GM21390 (cell line): ENCODE results near the gene TCEANC2.
"Not testable (repeated sequence)": the region's sequence is repeated elsewhere in the genome, so short reads cannot be mapped to it uniquely, and the experiment has no call there.

ENCODE experiments used
- ATAC-seq: cut with Tn5 transposase; IDR thresholded peaks from one replicate; pipeline ENCODE4 v1.9.1; 2021; ENCODE audit not compliant: unreplicated experiment

TCEANC2 gene

DNA sequence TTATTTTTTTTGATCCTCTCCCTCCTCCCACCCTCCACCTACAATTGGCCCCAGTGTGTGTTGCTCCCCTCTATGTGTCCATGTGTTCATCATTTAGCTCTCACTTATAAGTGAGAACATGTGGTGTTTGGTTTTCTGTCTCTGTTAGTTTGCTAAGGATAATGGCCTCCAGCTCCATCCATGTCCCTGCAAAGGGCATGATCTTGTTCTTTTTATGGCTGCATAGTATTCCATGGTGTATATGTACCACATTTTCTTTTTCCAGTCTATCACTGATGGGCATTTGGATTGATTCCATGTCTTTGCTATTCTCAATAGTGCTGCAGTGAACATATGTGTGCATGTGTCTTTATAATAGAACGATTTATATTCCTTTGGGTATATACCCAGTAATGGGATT lies 28.6 kb upstream of the TCEANC2 start:
- ATAC-seq: not testable (repeated sequence)

DNA sequence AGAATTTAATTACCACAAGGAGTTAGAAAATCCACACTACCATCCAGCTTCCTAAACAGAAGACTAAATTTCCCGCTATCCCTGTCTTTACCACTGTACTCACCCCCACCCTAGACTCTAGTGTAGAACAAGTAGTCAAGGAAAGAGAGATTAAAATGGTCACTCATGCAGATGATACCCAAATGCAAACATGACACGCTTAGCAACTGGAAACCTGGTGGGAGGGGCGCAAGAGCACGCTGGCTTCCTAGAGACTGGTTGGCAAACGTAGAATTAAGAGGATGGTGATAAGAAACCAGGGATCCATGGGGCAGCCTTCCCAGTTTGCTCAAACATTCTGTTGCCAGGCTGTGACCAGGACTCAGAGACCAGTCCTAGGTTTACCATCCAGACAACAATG lies 25.6 kb upstream of the TCEANC2 start:
- ATAC-seq: no peak

- ATAC-seq: no peak
Observed at GRCh38 chr1:54028306-54029251, 24.8 kb upstream of the TCEANC2 start.

DNA sequence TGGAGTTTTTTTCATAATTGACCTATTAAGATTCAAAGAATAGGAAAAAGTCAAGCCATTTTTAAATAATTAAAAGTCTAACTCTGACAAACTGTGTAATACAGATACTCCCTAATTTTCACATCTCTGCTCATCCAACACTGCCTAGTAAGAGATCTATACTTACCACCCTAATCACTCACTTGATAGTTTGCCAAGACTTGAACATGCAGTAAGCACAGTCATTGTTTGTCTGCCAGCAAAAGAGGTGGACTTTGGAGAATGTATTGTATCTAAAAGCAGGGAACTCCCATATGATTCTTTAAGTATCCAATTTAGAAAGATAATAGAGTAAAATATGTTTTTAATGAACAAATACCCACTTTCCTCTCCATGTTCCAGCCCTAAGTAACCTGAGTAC lies 15.9 kb upstream of the TCEANC2 start:
- no peak for ATAC-seq

DNA sequence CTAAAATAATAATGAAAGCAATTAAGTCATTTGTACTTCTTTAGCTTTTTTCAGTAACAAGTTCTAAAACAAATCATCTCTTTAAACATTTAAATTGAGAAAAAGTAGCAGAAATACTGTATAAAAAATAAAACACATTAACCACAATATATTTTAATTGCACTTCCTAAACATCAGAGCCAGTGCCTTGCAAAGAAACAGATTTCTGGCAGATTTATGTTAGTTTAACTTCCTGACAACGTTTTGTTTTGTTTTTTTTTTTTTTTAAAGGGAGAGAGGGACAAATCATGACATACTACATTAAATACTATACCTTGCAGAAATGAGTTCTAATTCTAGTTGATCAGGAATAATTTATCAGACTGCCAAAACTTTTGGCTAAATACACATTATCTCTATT lies 11.6 kb upstream of the TCEANC2 start:
- no peak for ATAC-seq

GRCh38 chr1:54045496-54045895 lies 7.9 kb upstream of the TCEANC2 start:
- ATAC-seq: no peak

DNA sequence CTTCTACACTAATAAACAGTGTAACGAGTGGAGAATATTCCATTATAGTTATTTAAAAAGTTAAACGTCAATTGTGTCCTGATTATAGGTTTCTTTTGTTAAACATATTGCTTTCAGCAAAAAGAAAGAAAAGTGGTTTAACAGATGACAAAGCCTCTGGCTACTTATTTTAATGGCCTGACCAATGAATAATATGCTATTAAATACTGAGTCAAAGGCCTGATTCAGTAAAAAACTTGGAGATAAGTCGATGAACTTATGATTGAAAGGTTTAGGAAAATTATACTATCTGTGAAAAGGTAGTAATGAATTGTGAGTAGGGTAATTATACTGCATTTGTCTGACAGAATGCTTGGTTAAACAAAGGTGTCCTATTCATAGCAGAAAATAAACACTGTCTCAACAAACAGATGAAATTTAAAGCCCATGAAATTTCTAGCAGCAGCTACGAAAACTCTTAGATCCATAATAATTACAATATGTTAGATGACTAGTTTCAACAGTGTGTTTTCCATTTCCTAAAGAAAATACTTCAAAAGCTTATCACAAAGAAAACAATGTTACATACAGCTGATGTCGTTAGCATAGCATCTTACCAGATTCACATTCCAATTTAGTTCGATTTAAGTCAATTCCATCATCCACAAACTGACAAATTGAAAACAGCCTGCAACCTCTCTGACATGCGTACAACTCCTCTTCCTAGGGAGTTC lies 6.6 kb upstream of the TCEANC2 start:
- no peak for ATAC-seq

DNA sequence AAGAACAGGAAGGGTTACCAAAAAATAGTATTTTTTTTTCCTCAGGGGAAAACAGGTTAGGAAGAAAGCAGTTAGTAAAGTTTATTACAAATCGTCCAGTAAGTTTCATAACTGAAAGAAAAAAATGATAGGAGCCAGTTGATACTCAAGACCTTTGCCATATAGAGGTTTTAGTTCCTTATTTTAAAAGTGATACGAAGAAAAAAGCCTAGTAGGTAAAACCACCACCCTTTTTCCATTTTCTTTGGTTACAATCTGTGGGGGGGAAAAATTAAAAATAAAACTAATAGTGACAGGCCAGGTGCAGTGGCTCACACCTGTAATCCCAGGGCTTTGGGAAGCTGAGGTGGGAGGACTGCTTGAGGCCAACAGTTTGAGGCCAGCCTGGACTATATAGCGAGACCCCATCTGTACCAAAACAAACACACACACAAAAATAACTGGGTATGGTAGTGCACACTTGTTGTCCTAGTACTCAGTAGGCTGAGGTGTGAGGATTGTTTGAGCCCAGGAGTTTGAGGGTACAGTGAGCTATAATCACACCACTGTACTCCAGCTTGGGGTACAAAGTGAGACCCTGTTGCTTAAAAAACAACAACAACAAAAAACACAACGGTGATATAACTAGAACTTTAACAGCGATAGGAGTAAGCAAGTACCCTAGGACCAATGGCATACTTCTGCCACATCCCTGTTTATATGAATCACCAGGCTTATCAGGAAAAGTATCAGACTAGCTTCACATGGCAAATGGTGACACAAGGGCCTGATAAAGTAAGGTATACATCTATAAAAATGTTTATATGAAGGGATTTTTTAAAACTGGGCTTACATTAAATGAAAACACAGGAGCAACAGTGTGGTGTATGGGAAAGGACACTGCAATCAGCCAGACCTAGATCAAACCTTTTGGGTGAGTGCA lies 5.8 kb upstream of the TCEANC2 start:
- peak; percentile 54 for ATAC-seq

GRCh38 chr1:54050435-54050834 lies 3.0 kb upstream of the TCEANC2 start:
- ATAC-seq: not testable (repeated sequence)

DNA sequence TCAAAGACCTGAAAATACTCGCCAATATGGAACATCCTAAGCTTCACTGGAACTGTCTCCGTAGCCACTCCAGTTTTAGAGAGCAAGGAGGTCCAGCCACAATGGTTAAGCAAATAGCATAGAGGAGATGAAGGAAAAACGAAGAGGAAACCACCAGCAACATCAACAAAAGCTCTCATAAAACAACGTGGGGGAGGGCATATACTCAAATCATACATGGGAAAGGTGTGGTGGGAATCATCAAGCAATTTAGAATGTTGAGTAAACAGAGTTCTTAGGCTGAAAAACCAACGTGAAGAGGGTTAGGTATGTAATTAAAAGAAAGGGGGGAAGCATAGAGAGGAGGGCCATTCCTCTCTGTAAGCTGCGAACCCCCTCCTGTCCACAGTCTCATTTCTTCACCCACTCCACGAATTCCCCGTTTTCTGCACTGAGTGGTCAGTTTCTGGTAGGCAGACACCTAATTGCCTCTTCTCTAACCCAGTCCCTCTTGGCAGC lies 1.4 kb upstream of the TCEANC2 start:
- ATAC-seq: no peak

DNA sequence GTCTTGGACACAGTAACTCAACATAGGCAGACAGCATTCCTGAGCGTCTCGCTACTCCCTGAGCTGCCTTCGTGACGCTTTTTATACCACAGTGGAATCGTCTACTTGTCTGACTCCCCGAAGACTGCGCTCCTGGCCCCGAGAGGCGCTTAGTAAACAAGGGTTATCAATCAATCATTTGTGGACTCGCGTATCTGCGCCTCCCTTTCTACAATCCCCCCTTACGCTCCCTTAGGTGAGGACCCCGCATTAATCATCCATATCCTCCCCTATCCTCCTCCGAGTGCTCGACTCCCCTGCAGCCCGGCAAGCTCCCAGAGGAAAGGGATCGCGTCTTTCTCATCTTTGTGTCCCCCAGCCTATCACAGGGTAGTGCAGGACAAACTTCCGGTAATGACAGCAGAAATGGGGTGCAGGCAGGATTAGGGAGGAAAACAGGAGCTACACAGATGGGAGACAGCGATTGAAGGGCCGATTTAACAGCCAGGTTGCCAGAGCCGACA lies 926 bp upstream of the TCEANC2 start:
- ATAC-seq: no peak

DNA sequence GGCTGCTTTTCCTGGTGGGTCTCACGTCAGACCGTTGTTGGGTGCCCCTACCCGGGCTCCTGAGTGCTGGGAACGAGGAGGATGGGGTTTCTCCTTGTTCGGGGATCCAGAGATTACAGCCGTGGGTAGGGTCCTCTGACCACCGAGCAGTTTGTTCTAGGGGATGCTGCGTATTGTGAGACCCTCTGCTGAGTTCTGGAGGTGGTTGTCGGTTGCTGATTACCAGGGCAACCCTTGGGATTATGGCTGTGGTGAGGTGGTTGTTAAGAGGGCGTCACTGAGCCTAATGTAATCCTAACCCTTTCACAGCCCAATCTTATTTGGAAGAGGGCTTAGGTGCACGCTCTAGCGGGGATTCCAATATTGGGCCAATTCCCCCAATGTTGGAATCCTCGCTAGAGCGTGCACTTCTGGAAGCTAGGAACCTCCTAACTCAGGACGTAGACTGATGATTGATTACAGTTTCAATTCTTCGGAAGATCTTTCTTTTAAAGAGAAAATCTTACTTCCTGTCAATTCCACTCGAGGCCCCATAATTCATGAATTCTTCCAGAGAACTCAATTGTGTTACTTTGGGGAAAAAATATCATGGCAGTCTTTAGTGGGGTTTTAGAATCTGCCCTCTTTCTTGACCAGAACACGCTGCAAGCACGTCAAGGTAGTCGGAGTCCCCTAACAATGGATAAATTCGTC lies 483 bp downstream of the TCEANC2 start:
- ATAC-seq: no peak

DNA sequence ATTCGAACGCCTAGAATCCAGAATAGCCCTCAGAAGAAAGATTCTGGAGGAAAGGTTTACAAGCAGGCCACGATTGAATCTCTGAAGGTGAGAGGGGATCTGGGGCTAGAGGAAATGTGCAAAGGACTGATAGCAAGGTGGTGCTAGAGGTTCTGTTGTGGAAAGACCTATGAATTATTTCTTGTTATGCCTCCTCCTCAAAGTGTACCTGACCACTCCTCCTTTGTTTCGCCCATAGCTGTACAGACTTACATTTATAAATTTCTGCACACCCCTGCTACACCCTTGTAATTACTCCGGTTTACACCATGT lies 986 bp downstream of the TCEANC2 start:
- ATAC-seq: no peak

- no peak for ATAC-seq
Observed at GRCh38 chr1:54064299-54064698, 10.9 kb downstream of the TCEANC2 start.

DNA sequence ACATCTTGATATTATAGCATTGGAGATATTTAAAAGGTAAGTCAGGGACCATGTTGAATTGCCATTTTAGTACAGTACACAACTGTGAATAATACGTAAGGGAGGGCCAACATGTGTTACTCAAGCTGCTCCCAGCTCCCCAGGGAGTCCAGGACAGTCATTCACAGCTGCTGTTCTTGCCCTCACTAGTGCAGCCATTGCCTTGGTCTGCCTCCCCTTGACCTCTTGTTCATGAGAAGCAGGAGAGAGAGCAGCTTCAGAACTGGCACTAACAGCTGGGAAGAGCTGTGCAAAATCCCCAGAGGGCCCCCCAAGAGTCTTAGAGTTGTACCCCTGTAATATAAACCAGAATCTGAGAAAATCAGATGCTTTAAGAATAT lies 16.4 kb downstream of the TCEANC2 start:
- ATAC-seq: peak; percentile 21

DNA sequence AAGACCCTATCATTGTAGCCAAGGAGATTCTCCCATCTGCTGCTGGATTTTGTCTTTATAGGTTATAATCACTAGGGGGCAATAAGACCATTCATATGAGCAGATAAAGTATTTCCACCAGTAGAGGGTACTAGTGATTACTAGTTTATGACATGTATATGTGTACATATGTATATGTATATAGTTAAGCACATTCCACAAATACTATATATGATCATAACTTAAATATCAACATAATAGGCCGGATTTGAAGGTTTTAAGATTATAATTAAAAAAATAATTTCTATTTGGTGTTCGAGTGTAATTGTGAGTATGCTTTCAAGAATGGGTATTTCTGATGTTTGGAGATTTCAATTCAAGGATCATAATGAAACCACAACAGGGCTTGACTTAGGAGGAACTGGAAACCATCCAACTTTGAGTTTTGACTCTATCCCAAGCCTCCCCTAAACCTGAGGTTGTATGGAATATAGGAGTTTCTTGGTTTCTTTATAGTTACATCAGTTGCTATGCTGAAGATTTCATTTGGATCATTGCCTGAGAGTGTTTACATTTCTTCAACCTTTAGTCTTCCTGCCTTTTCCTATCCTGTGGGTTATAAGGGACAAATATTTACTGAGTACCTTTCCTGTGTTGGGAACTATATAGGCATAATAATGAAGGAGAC lies 16.9 kb downstream of the TCEANC2 start:
- ATAC-seq: peak; percentile 72

DNA sequence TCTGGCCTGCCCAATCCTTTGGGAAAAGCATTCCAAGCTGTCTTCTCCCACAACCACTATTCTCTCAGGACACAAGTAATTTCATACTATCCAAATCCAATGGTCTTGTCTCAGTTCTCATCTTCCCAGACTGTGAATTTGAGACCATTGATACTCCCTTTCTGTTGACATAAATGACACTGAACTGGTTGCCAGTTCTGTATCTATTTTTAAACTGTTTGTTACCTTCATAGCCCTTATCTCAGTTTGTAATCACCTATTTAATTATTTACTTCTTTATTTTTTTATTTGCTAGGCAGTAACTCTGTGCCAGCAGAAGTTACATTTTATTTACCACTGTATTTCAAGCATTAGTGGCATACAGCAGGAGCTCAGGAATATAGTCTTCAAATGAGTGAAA lies 24.0 kb downstream of the TCEANC2 start:
- no peak for ATAC-seq

DNA sequence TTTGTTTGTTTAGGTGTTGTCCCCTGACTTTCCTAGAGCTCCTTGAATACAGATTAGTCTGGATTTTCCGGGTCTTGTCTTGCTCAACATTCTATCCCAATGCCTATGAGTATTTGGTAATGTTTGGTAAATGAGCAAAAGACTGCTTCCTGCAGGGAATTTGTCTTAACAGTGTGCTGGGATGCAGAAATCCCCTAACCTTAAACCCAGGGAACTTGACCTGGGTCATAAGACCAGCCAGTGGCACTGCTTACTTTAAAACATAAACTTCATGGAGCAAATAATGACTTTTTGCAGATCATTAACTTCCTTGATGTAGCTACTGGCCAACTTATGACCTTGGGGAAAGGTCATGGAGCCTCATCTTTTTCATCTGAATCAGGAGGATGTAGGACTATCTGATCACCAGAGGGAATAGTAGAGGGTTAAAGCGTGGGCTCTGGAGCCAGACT lies 27.2 kb downstream of the TCEANC2 start:
- no peak for ATAC-seq

DNA sequence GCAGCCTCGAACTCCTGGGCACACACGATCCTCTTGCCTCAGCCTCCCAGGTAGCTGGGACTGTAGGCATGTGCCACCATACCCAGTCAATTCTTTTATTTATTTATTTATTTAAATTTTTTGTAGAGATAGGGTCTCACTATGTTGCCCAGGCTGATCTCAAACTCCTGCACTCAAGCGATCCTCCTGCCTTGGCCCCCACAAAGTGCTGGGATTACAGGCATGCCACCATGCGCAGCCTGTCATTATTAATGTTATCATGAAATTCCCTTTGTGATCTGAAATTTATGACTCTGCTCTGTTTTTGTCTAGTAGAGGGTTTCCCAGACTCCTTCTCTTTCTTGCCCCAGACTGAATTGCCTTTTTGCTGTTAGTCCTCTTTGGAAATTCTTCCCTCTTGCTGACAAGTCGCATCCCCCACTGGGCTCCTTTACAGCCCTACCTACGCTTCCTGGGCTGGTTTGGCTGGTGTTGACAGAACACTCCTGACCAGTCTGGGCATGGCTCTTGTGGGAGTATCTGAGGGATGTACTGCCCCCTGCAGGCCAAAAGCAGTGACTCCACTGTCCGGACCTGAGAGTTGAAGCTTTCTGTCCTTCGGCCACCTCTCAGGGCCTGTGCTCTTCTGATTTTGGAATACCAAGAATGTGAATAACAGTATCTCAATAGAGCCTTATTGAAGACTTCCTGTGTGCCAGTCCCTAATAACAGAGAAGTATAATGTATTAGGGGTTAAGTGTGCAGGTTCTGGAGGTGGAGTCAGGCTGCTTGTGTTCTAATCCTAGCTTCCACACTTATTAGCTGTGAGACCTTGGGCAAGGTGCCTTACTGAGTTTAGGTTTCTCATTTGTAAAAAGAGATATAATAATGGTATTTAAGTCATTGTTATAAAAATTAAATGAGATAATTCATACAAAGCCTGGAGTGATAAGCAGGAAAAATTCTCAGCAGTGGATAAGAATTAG lies 28.2 kb downstream of the TCEANC2 start:
- peak; percentile 71 for ATAC-seq
